ENCODE measurements around the gene GALNT17. TPM values are rescaled to one million over a fixed set of nuclear protein-coding genes. Genes with fewer than 3 reads are reported as not detected.

GALNT17 gene
- polyA plus RNA-seq, 1 donor from 2014 or later: 15.7 TPM

- no peaks in the 10 kb centered on the region for H3F3A ChIP-seq (ENCODE audit: insufficient read depth, low read length, poor library complexity, severe bottlenecking)
- H3K27ac ChIP-seq (ENCODE audit: low read length): no peak overlapping the region
- no peak overlapping the region for H3K9ac ChIP-seq (ENCODE audit: low read length)
- no peak overlapping the region for H3K4me3 ChIP-seq (ENCODE audit: low read length)
- peaks cover 5% of the 10 kb centered on the region for H4K20me1 ChIP-seq (ENCODE audit: insufficient read depth)
- H3K36me3 ChIP-seq (ENCODE audit: insufficient read depth, low read length): no peaks in the 10 kb centered on the region
- no peaks in the 10 kb centered on the region for H3K9me3 ChIP-seq (ENCODE audit: low read length)
- H3K27me3 ChIP-seq (ENCODE audit: insufficient read depth, low read depth, low read length): peaks cover 25% of the 10 kb centered on the region
- no peaks in the 10 kb centered on the region for H3K9me2 ChIP-seq (ENCODE audit: insufficient read depth, low read length)
- no peak for TF ChIP-seq SMC3 (conservative IDR thresholded peaks at IDR 0.05; ENCODE audit: poor library complexity)
- TF ChIP-seq EZH2 (IDR thresholded peaks at IDR 0.05; ENCODE audit: borderline replicate concordance, insufficient read depth, low read length, poor library complexity, severe bottlenecking): no peak
- no peak for TF ChIP-seq REST (IDR thresholded peaks at IDR 0.05; ENCODE audit: borderline replicate concordance)
- TF ChIP-seq CTCF (IDR thresholded peaks at IDR 0.05; ENCODE audit: poor library complexity, severe bottlenecking): no peak
- no peak for TF ChIP-seq EP300 (conservative IDR thresholded peaks at IDR 0.05; ENCODE audit: poor library complexity, severe bottlenecking)
- TF ChIP-seq TAF1 (IDR thresholded peaks at IDR 0.05; ENCODE audit: low read depth): no peak
- TF ChIP-seq RAD21 (conservative IDR thresholded peaks at IDR 0.05): no peak
- TF ChIP-seq POLR2AphosphoS5 (IDR thresholded peaks at IDR 0.05): no peak
- no peak for TF ChIP-seq MXI1 (conservative IDR thresholded peaks at IDR 0.05; ENCODE audit: poor library complexity, severe bottlenecking)
- H2AFZ ChIP-seq (ENCODE audit: low read depth, low read length): no peak overlapping the region
- H3K4me2 ChIP-seq (ENCODE audit: low read length): no peak overlapping the region
- peaks cover 4% of the 10 kb centered on the region for H3K79me2 ChIP-seq (replicated peaks; ENCODE audit: insufficient read depth, low read length)
Observed at GRCh38 chr7:71135116-71135515, 3.2 kb downstream of the GALNT17 start.

- peaks cover 5% of the 10 kb centered on the region for H4K20me1 ChIP-seq (ENCODE audit: insufficient read depth)
- no peaks in the 10 kb centered on the region for H3K9me3 ChIP-seq (ENCODE audit: low read length)
- no peak overlapping the region for H3K27ac ChIP-seq (ENCODE audit: low read length)
- no peak overlapping the region for H3K4me2 ChIP-seq (ENCODE audit: low read length)
- H2AFZ ChIP-seq (ENCODE audit: low read depth, low read length): no peak overlapping the region
- no peaks in the 10 kb centered on the region for H3F3A ChIP-seq (ENCODE audit: insufficient read depth, low read length, poor library complexity, severe bottlenecking)
- no peaks in the 10 kb centered on the region for H3K9me2 ChIP-seq (ENCODE audit: insufficient read depth, low read length)
- H3K79me2 ChIP-seq (replicated peaks; ENCODE audit: insufficient read depth, low read length): peaks cover 4% of the 10 kb centered on the region
- no peak overlapping the region for H3K4me3 ChIP-seq (ENCODE audit: low read length)
- H3K9ac ChIP-seq (ENCODE audit: low read length): no peak overlapping the region
- H3K27me3 ChIP-seq (ENCODE audit: insufficient read depth, low read depth, low read length): peaks cover 22% of the 10 kb centered on the region
- TF ChIP-seq RAD21 (conservative IDR thresholded peaks at IDR 0.05) (no peak), TAF1 (IDR thresholded peaks at IDR 0.05; ENCODE audit: low read depth) (no peak), EZH2 (IDR thresholded peaks at IDR 0.05; ENCODE audit: borderline replicate concordance, insufficient read depth, low read length, poor library complexity, severe bottlenecking) (no peak), SMC3 (conservative IDR thresholded peaks at IDR 0.05; ENCODE audit: poor library complexity) (no peak), MXI1 (conservative IDR thresholded peaks at IDR 0.05; ENCODE audit: poor library complexity, severe bottlenecking) (no peak), EP300 (conservative IDR thresholded peaks at IDR 0.05; ENCODE audit: poor library complexity, severe bottlenecking) (no peak), CTCF (IDR thresholded peaks at IDR 0.05; ENCODE audit: poor library complexity, severe bottlenecking) (no peak)
- H3K36me3 ChIP-seq (ENCODE audit: insufficient read depth, low read length): no peaks in the 10 kb centered on the region
Observed at GRCh38 chr7:71135663-71136062, 3.7 kb downstream of the GALNT17 start.

Data from neural cell (in vitro differentiated cells).